ENCODE data around the gene NAT8L.
"Not testable (repeated sequence)": the region's sequence is repeated elsewhere in the genome, so short reads cannot be mapped to it uniquely, and the experiment has no call there.

The NAT8L gene

GRCh38 chr4:2059046-2059725, at the start of gene NAT8L:
NAT8L (plus strand) TSS chr4:2059327; CDS start chr4:2059512, 185 bp downstream.
- DNase-seq = no peak

GRCh38 chr4:2009651-2010233, 49.4 kb upstream of the NAT8L start:
- peak; percentile 45 for DNase-seq

GRCh38 chr4:2011583-2011982, 47.5 kb upstream of the NAT8L start:
- DNase-seq = no peak

GRCh38 chr4:2015008-2015407, 44.1 kb upstream of the NAT8L start:
- DNase-seq = no peak

- DNase-seq = not testable (repeated sequence)
These were observed 37.6 kb upstream of the NAT8L start for GRCh38 chr4:2021358-2022018.

GRCh38 chr4:2024683-2025082, 34.4 kb upstream of the NAT8L start:
- no peak for DNase-seq

- DNase-seq = no peak
These were observed 33.3 kb upstream of the NAT8L start for GRCh38 chr4:2025817-2026216.

- DNase-seq = not testable (repeated sequence)
These were observed 32.0 kb upstream of the NAT8L start for GRCh38 chr4:2027120-2027519.

- DNase-seq = not testable (repeated sequence)
These were observed 28.0 kb upstream of the NAT8L start for GRCh38 chr4:2031161-2031560.

- DNase-seq = no peak
These were observed 22.8 kb upstream of the NAT8L start for GRCh38 chr4:2036327-2036726.

GRCh38 chr4:2036866-2037265, 22.3 kb upstream of the NAT8L start:
- DNase-seq = no peak

GRCh38 chr4:2040391-2041238, 18.5 kb upstream of the NAT8L start:
- no peak for DNase-seq

GRCh38 chr4:2041239-2042130, 17.6 kb upstream of the NAT8L start:
- peak; percentile 74 for DNase-seq

- peak; percentile 39 for DNase-seq
These were observed 16.8 kb upstream of the NAT8L start for GRCh38 chr4:2042204-2042946.

GRCh38 chr4:2042947-2043395, 16.2 kb upstream of the NAT8L start:
- no peak for DNase-seq

- DNase-seq = no peak
These were observed 15.6 kb upstream of the NAT8L start for GRCh38 chr4:2043396-2044118.

- DNase-seq = no peak
These were observed 15.0 kb upstream of the NAT8L start for GRCh38 chr4:2044119-2044485.

- no peak for DNase-seq
These were observed 14.3 kb upstream of the NAT8L start for GRCh38 chr4:2044542-2045517.

- DNase-seq = no peak
These were observed 13.6 kb upstream of the NAT8L start for GRCh38 chr4:2045518-2045951.

All from stimulated activated naive CD4-positive, alpha-beta T cell treated with Interleukin-2 at 50 U/mL for 16 hours (primary cell).